A549 (cell line): ENCODE measurements around the gene MSRB3.

Experiments used
- CHD2 ChIP-seq: fragments of 150-350 bp; IDR thresholded peaks from 2 replicates; pipeline ENCODE4 v1.6.1; 2014; ENCODE audit warnings: low read length; ENCODE audit not compliant: partially characterized antibody
- EP300 ChIP-seq, 2 experiments: fragments of >200 bp; sonication (Bioruptor Twin); formaldehyde crosslinking; IDR thresholded peaks; 2 replicates in 1 of 2; 3 replicates in 1 of 2; pipeline ENCODE4 v1.6.1; 2016 to 2017
- HOXB13 ChIP-seq: fragments of 250-450 bp; sonication (Bioruptor Pico); IDR thresholded peaks from 2 replicates; pipeline ENCODE4 v1.5.0; 2020; ENCODE audit warnings: low read depth, mild to moderate bottlenecking, moderate library complexity
- POLR2A ChIP-seq: IDR thresholded peaks from 2 replicates; pipeline ENCODE4 v1.6.1; 2012; ENCODE audit warnings: mild to moderate bottlenecking, low read length
- RFX5 ChIP-seq: fragments of 450-650 bp; IDR thresholded peaks from 2 replicates; pipeline ENCODE4 v1.7.1; 2014; ENCODE audit warnings: antibody characterized with exemption, mild to moderate bottlenecking, moderate library complexity
- TF ChIP-seq, protein P1 (sequence below): fragments of >200 bp; sonication (Bioruptor Twin); formaldehyde crosslinking; IDR thresholded peaks from 3 replicates; pipeline ENCODE4 v1.5.1; 2016
- TF ChIP-seq, protein P2 (sequence below): fragments of >200 bp; sonication (Bioruptor Twin); formaldehyde crosslinking; IDR thresholded peaks from 3 replicates; pipeline ENCODE4 v1.6.1; 2016
- TF ChIP-seq, protein P3 (sequence below): fragments of 450-650 bp; IDR thresholded peaks from 2 replicates; pipeline ENCODE4 v1.6.1; 2014; ENCODE audit warnings: antibody characterized with exemption
- TF ChIP-seq, protein P4 (sequence below): IDR thresholded peaks from 2 replicates; pipeline ENCODE4 v1.6.1; 2012

DNA sequence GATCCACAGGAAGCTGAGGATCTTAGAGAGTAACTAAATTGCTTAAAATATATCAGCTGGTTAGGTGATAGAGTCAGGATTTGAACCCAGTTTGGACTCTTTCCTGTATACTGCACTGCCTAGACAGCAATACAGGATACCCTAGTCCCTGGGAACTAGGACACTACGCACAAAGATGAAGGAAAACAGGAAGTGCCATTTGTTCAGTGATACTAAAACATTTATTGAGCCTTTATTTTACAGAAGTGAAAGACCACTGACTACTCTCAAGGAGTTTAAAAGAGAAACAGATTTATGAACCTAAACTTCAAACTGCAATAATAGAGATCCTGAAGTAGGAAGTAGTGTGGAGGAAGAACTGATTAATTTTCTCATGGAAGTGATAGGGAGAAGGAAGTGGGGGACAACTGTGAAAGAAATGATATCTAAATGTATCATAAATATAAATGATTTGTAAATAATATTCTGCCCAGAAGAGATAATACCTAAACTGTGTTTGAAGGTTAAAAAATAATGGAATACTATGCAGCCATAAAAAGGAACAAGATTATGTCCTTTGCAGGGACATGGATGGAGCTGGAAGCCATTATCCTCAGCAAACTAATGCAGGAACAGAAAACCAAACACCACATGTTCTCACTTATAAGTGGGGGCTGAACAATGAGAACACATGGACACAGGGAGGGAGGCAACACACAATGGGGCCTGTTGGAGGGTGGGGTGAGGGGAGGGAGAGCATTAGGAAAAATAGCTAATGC is 18.2 kb downstream of the MSRB3 start:
- TF ChIP-seq POLR2A: no peak
- TF ChIP-seq, protein P1, sequence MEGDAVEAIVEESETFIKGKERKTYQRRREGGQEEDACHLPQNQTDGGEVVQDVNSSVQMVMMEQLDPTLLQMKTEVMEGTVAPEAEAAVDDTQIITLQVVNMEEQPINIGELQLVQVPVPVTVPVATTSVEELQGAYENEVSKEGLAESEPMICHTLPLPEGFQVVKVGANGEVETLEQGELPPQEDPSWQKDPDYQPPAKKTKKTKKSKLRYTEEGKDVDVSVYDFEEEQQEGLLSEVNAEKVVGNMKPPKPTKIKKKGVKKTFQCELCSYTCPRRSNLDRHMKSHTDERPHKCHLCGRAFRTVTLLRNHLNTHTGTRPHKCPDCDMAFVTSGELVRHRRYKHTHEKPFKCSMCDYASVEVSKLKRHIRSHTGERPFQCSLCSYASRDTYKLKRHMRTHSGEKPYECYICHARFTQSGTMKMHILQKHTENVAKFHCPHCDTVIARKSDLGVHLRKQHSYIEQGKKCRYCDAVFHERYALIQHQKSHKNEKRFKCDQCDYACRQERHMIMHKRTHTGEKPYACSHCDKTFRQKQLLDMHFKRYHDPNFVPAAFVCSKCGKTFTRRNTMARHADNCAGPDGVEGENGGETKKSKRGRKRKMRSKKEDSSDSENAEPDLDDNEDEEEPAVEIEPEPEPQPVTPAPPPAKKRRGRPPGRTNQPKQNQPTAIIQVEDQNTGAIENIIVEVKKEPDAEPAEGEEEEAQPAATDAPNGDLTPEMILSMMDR: no peak
- TF ChIP-seq RFX5: no peak
- no peak for TF ChIP-seq HOXB13 (CRISPR knock-in tag)
- TF ChIP-seq EP300 (IDR thresholded peaks at IDR 0.05): no peak
- TF ChIP-seq, protein P2, sequence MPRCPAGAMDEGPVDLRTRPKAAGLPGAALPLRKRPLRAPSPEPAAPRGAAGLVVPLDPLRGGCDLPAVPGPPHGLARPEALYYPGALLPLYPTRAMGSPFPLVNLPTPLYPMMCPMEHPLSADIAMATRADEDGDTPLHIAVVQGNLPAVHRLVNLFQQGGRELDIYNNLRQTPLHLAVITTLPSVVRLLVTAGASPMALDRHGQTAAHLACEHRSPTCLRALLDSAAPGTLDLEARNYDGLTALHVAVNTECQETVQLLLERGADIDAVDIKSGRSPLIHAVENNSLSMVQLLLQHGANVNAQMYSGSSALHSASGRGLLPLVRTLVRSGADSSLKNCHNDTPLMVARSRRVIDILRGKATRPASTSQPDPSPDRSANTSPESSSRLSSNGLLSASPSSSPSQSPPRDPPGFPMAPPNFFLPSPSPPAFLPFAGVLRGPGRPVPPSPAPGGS: no peak
- TF ChIP-seq CHD2: no peak
- TF ChIP-seq, protein P3, sequence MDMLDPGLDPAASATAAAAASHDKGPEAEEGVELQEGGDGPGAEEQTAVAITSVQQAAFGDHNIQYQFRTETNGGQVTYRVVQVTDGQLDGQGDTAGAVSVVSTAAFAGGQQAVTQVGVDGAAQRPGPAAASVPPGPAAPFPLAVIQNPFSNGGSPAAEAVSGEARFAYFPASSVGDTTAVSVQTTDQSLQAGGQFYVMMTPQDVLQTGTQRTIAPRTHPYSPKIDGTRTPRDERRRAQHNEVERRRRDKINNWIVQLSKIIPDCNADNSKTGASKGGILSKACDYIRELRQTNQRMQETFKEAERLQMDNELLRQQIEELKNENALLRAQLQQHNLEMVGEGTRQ: no peak
- TF ChIP-seq, protein P4, sequence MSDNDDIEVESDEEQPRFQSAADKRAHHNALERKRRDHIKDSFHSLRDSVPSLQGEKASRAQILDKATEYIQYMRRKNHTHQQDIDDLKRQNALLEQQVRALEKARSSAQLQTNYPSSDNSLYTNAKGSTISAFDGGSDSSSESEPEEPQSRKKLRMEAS: no peak
